Astrocyte (in vitro differentiated cells and primary cell): ENCODE data around the gene MRGPRF.

Experiments used
- CTCF ChIP-seq: IDR thresholded peaks from 2 replicates; pipeline ENCODE4 v1.5.1; 2011; ENCODE audit warnings: low read depth, mild to moderate bottlenecking, inconsistent platforms, low read length, moderate library complexity; ENCODE audit not compliant: insufficient read depth
- EZH2 ChIP-seq: IDR thresholded peaks from 2 replicates; pipeline ENCODE4 v1.6.1; 2012; ENCODE audit warnings: mild to moderate bottlenecking, low read length, inconsistent platforms; ENCODE audit not compliant: insufficient read depth

DNA sequence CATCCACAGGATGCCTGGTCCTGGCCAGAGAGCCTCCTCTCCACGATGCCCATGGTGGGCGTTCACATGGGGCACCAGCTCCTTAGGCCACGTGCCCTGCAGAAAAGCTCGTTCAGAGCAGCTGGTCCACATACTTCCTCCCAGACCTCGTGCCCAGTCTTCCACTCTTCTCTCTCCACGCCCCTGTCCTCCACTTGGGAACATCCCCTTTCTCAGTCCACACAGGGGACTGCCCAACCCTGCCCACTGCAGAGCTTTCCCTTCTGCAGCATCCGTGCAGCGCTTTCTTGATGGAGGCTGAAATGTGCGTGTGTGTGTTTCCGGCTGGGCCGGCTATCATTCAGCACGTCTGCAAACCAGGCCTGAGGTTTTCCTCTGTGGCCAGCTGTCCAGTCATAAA, 46.9 kb upstream of the MRGPRF start:
- TF ChIP-seq CTCF (no peak), EZH2 (no peak)
